A549 (cell line): ENCODE measurements around the gene SLC8A1. TPM values are rescaled to one million over a fixed set of nuclear protein-coding genes. Genes with fewer than 3 reads are reported as not detected.

Experiments used
- ATAC-seq, 2 experiments: fragments of 200-7000 bp in 1 of 2; fragments of >200 bp in 1 of 2; cut with Nextera tagmentation in 1 of 2; cut with Tn5 transposase in 1 of 2; 3 replicates each; pipeline versions ENCODE4 v1.8.0 to v1.9.1; 2018 to 2020; ENCODE audit warnings: mild to moderate bottlenecking in 1 of 2, moderate library complexity in 1 of 2
- CTCF ChIA-PET: fragments of 300-600 bp; sonication (Branson Sonifier 250); formaldehyde crosslinking; extraction: SDS; loops from one replicate; lab custom pipeline; 2021; ENCODE audit warnings: antibody characterized with exemption, inconsistent platforms; lab: Yijun Ruan, JAX
- POLR2A ChIA-PET: fragments of 350-600 bp; formaldehyde crosslinking; extraction: SDS; loops from one replicate; lab custom pipeline; 2021; ENCODE audit warnings: antibody characterized with exemption, inconsistent platforms; lab: Yijun Ruan, JAX
- DNase-seq, 2 experiments: peaks; one replicate each; pipeline versions ENCODE4 v3.0.0 to v3.0.0-alpha.2; 2011 to 2016; ENCODE audit warnings: low read depth in 1 of 2, low spot score in 1 of 2
- FAIRE-seq: peaks from 2 replicates; lab custom pipeline; 2011; peaks lifted over from hg19 to GRCh38; lab: Jason Lieb, UNC
- H3K27ac ChIP-seq, 2 experiments: fragments of >200 bp; sonication (Bioruptor Twin); formaldehyde crosslinking; 3 replicates each; pipeline ENCODE4 v1.5.1; 2016 to 2017
- H3K4me1 ChIP-seq: fragments of >200 bp; sonication (Bioruptor Twin); formaldehyde crosslinking; 3 replicates; pipeline ENCODE4 v1.6.1; 2016
- H3K4me2 ChIP-seq: fragments of >200 bp; sonication (Bioruptor Twin); formaldehyde crosslinking; 3 replicates; pipeline ENCODE4 v1.6.1; 2016
- H3K4me3 ChIP-seq: fragments of >200 bp; sonication (Bioruptor Twin); formaldehyde crosslinking; 3 replicates; pipeline ENCODE4 v1.5.1; 2016
- H3K9me3 ChIP-seq: fragments of >200 bp; sonication (Bioruptor Twin); formaldehyde crosslinking; 3 replicates; pipeline ENCODE4 v1.6.1; 2016
- CEBPB ChIP-seq, 2 experiments: fragments of >200 bp in 1 of 2; sonication (Bioruptor Twin) in 1 of 2; formaldehyde crosslinking in 1 of 2; IDR thresholded peaks; 2 replicates each; pipeline ENCODE4 v1.6.1; 2012 to 2016
- CHD2 ChIP-seq: fragments of 150-350 bp; IDR thresholded peaks from 2 replicates; pipeline ENCODE4 v1.6.1; 2014; ENCODE audit warnings: low read length; ENCODE audit not compliant: partially characterized antibody
- CTCF ChIP-seq: fragments of >200 bp; sonication (Bioruptor Twin); formaldehyde crosslinking; IDR thresholded peaks from 3 replicates; pipeline ENCODE4 v1.5.1; 2016
- EHF ChIP-seq: fragments of 250-450 bp; sonication (Bioruptor Pico); IDR thresholded peaks from 2 replicates; pipeline ENCODE4 v1.5.0; 2020; ENCODE audit warnings: mild to moderate bottlenecking
- EHMT2 ChIP-seq: fragments of 200-600 bp; sonication (generic); IDR thresholded peaks from 2 replicates; pipeline ENCODE4 v1.6.1; 2016; ENCODE audit warnings: antibody characterized with exemption, low read depth, mild to moderate bottlenecking, moderate library complexity
- EP300 ChIP-seq, 2 experiments: fragments of >200 bp; sonication (Bioruptor Twin); formaldehyde crosslinking; IDR thresholded peaks; 2 replicates in 1 of 2; 3 replicates in 1 of 2; pipeline ENCODE4 v1.6.1; 2016 to 2017
- FOXS1 ChIP-seq: fragments of 250-450 bp; sonication (Bioruptor Pico); IDR thresholded peaks from 2 replicates; pipeline ENCODE4 v1.5.0; 2020; ENCODE audit warnings: mild to moderate bottlenecking, moderate library complexity
- GATA3 ChIP-seq: IDR thresholded peaks from 2 replicates; pipeline ENCODE4 v1.6.1; 2012; ENCODE audit warnings: borderline replicate concordance
- HES2 ChIP-seq: fragments of >200 bp; sonication (Bioruptor Twin); formaldehyde crosslinking; IDR thresholded peaks from 2 replicates; pipeline ENCODE4 v1.6.1; 2016
- KDM5A ChIP-seq: fragments of 200-600 bp; sonication (generic); IDR thresholded peaks from 2 replicates; pipeline ENCODE4 v1.6.1; 2016; ENCODE audit warnings: antibody characterized with exemption, mild to moderate bottlenecking
- MAZ ChIP-seq: fragments of 150-350 bp; IDR thresholded peaks from 2 replicates; pipeline ENCODE4 v1.6.1; 2014; ENCODE audit warnings: antibody characterized with exemption, low read depth, low read length, borderline replicate concordance
- PBX3 ChIP-seq: IDR thresholded peaks from 2 replicates; pipeline ENCODE4 v1.6.1; 2012
- POLR2AphosphoS2 ChIP-seq: conservative IDR thresholded peaks from 2 replicates; pipeline ENCODE4 v1.6.1; 2012; ENCODE audit warnings: low read length, improper control_type of control experiment, inconsistent platforms
- RAD21 ChIP-seq, 2 experiments: fragments of >200 bp in 1 of 2; sonication (Bioruptor Twin) in 1 of 2; formaldehyde crosslinking in 1 of 2; IDR thresholded peaks in 1 of 2; conservative IDR thresholded peaks in 1 of 2; 2 replicates in 1 of 2; 3 replicates in 1 of 2; pipeline ENCODE4 v1.6.1; 2012 to 2018; ENCODE audit warnings: inconsistent platforms in 1 of 2
- RARB ChIP-seq: fragments of 250-450 bp; sonication (Bioruptor Pico); IDR thresholded peaks from 2 replicates; pipeline ENCODE4 v1.8.0; 2021; ENCODE audit warnings: mild to moderate bottlenecking, moderate library complexity
- SMC3 ChIP-seq: fragments of >200 bp; sonication (Bioruptor Twin); formaldehyde crosslinking; IDR thresholded peaks from 3 replicates; pipeline ENCODE4 v1.6.1; 2018; ENCODE audit warnings: inconsistent platforms
- SREBF2 ChIP-seq: fragments of 450-650 bp; IDR thresholded peaks from 2 replicates; pipeline ENCODE4 v1.6.1; 2014; ENCODE audit warnings: mild to moderate bottlenecking, moderate library complexity
- TFCP2L1 ChIP-seq: fragments of 250-450 bp; sonication (Bioruptor Pico); IDR thresholded peaks from 2 replicates; pipeline ENCODE4 v1.5.0; 2021; ENCODE audit warnings: mild to moderate bottlenecking
- TP53 ChIP-seq: fragments of 250-450 bp; sonication (Bioruptor Pico); IDR thresholded peaks from 2 replicates; pipeline ENCODE4 v1.5.0; 2021; ENCODE audit warnings: mild to moderate bottlenecking, moderate library complexity
- ZFP36 ChIP-seq: fragments of 450-650 bp; IDR thresholded peaks from 2 replicates; pipeline ENCODE4 v1.6.1; 2014; ENCODE audit warnings: borderline replicate concordance; ENCODE audit not compliant: partially characterized antibody
- WGBS: methylation state at CpG from one replicate; pipeline ENCODE4 v1.1.6; 2017; ENCODE audit errors: missing lambda C conversion rate; 5-methylcytosine and 5-hydroxymethylcytosine counted together
- polyA plus RNA-seq, 4 experiments: library from polyadenylated mRNA; depleted of rRNA in 3 of 4; stranded (reverse); fragments of >200 nt; fragmentation: RNase III in 1 of 4; extraction: RNeasy Plus Mini Kit Qiagen cat#74134 plus additional on column Dnase treatment in 1 of 4; gene quantifications; 2 replicates in 3 of 4; 3 replicates in 1 of 4; pipeline ENCODE4 v1.2.3, GENCODE V29; 2011 to 2017
- TF ChIP-seq, protein P1 (sequence below): fragments of 200-600 bp; sonication (generic); IDR thresholded peaks from 2 replicates; pipeline ENCODE4 v1.6.1; 2016; ENCODE audit warnings: antibody characterized with exemption, mild to moderate bottlenecking, moderate library complexity
- TF ChIP-seq, protein P2 (sequence below): fragments of 450-650 bp; IDR thresholded peaks from 2 replicates; pipeline ENCODE4 v1.6.1; 2014; ENCODE audit warnings: antibody characterized with exemption

Gene SLC8A1
- polyA plus RNA-seq, 2 of the 4 experiments (the other 2 are of a cell fraction) = 0.28 to 0.92 TPM

DNA sequence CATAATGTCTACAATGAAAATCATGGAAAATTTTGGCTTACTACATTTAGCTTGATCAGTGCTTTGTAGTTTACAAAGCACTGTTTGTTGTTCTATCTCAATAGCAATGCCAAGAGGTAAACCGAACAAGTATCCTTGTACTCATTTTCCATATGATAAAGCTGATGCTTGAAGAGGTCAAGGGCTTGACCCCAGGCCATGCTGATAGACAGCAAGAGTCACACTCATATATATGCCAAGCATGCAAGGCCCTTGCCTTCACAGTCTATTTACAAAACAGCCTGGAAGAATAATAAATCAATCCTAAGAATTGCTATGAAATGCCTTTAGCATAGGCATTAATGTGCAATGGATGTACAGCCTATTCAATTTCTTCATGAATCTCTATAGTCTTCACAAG lies 71.8 kb downstream of the SLC8A1 start (continued):
- TF ChIP-seq CTCF (no peak), SMC3 (no peak), PBX3 (no peak), EP300 (IDR thresholded peaks at IDR 0.05) (no peak)
- TF ChIP-seq, protein P1, sequence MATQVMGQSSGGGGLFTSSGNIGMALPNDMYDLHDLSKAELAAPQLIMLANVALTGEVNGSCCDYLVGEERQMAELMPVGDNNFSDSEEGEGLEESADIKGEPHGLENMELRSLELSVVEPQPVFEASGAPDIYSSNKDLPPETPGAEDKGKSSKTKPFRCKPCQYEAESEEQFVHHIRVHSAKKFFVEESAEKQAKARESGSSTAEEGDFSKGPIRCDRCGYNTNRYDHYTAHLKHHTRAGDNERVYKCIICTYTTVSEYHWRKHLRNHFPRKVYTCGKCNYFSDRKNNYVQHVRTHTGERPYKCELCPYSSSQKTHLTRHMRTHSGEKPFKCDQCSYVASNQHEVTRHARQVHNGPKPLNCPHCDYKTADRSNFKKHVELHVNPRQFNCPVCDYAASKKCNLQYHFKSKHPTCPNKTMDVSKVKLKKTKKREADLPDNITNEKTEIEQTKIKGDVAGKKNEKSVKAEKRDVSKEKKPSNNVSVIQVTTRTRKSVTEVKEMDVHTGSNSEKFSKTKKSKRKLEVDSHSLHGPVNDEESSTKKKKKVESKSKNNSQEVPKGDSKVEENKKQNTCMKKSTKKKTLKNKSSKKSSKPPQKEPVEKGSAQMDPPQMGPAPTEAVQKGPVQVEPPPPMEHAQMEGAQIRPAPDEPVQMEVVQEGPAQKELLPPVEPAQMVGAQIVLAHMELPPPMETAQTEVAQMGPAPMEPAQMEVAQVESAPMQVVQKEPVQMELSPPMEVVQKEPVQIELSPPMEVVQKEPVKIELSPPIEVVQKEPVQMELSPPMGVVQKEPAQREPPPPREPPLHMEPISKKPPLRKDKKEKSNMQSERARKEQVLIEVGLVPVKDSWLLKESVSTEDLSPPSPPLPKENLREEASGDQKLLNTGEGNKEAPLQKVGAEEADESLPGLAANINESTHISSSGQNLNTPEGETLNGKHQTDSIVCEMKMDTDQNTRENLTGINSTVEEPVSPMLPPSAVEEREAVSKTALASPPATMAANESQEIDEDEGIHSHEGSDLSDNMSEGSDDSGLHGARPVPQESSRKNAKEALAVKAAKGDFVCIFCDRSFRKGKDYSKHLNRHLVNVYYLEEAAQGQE = no peak

GRCh38 chr2:40374543-40375240 lies 77.2 kb downstream of the SLC8A1 start:
- DNase-seq = no peak
- Histone ChIP-seq H3K27ac (no peak overlapping the region), H3K4me3 (no peak overlapping the region), H3K4me2 (no peak overlapping the region), H3K4me1 (no peaks in the 10 kb centered on the region), H3K9me3 (no peaks in the 10 kb centered on the region)
- TF ChIP-seq RARB (CRISPR knock-in tag) = no peak
- no peak for TF ChIP-seq PBX3
- TF ChIP-seq TFCP2L1 (CRISPR knock-in tag) = no peak
- TF ChIP-seq CHD2 = no peak
- TF ChIP-seq KDM5A = no peak
- no peak for TF ChIP-seq SREBF2
- no peak for TF ChIP-seq TP53 (CRISPR knock-in tag)
- no peak for TF ChIP-seq EHMT2
- ChIA-PET CTCF (interaction anchor here (0.6 to 1.3 kb wide), 2 partner anchors 50 to 244 kb away, joined by 3 read pairs; no protein-coding TSS in a partner anchor), POLR2A (no interaction called here)
- WGBS = 34% methylated on average over 2 of the region's 2 CpGs
- no peak for FAIRE-seq
- no peak for ATAC-seq

DNA sequence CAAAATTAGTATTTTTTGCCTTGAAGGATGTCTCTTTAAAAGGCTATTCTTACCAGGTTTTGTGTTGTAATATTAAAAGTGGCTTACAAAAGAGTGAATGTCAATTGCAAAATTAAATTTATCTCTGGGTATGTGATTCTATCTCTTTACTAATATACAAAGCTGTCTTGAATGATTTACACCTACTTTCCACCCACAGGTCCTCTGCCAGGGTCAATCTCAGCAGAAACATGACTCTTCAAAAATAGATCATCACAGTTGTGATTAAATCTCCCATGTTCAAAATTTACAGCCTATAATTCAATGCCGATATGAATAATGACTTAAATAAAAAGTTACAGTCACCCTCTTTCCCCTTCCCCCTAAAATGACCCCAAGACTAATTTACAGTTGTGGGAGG lies 78.8 kb downstream of the SLC8A1 start:
- TF ChIP-seq, protein P2, sequence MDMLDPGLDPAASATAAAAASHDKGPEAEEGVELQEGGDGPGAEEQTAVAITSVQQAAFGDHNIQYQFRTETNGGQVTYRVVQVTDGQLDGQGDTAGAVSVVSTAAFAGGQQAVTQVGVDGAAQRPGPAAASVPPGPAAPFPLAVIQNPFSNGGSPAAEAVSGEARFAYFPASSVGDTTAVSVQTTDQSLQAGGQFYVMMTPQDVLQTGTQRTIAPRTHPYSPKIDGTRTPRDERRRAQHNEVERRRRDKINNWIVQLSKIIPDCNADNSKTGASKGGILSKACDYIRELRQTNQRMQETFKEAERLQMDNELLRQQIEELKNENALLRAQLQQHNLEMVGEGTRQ = no peak
- TF ChIP-seq CEBPB (IDR thresholded peaks at IDR 0.05) (no peak), GATA3 (no peak), ZFP36 (no peak), EHF (CRISPR knock-in tag) (no peak), EP300 (IDR thresholded peaks at IDR 0.05) (no peak), FOXS1 (CRISPR knock-in tag) (no peak), CTCF (no peak), RAD21 (conservative IDR thresholded peaks at IDR 0.05 in 1 of 2, IDR thresholded peaks at IDR 0.05 in 1 of 2) (no peak), TFCP2L1 (CRISPR knock-in tag) (no peak), MAZ (no peak), POLR2AphosphoS2 (no peak), HES2 (no peak)
- no peak for ATAC-seq
- WGBS = 66% methylated on average over 1 of the region's 1 CpG
- no peak for DNase-seq
- POLR2A ChIA-PET = no interaction called here
- H3K4me1 ChIP-seq = no peaks in the 10 kb centered on the region
- no peak for FAIRE-seq
- CTCF ChIA-PET = interaction anchor here (1.3 kb wide), 1 partner anchor 52 kb away, joined by 3 read pairs; no protein-coding TSS in a partner anchor
- no peaks in the 10 kb centered on the region for H3K9me3 ChIP-seq
- H3K4me2 ChIP-seq = no peak overlapping the region
- H3K27ac ChIP-seq = no peak overlapping the region
- H3K4me3 ChIP-seq = no peak overlapping the region
